ENCODE measurements around the gene FOXF2. TPM values are rescaled to one million over a fixed set of nuclear protein-coding genes. Genes with fewer than 3 reads are reported as not detected.

The FOXF2 gene
- total RNA-seq, 1 donor from 2014 or later, result 0.12 TPM

DNA sequence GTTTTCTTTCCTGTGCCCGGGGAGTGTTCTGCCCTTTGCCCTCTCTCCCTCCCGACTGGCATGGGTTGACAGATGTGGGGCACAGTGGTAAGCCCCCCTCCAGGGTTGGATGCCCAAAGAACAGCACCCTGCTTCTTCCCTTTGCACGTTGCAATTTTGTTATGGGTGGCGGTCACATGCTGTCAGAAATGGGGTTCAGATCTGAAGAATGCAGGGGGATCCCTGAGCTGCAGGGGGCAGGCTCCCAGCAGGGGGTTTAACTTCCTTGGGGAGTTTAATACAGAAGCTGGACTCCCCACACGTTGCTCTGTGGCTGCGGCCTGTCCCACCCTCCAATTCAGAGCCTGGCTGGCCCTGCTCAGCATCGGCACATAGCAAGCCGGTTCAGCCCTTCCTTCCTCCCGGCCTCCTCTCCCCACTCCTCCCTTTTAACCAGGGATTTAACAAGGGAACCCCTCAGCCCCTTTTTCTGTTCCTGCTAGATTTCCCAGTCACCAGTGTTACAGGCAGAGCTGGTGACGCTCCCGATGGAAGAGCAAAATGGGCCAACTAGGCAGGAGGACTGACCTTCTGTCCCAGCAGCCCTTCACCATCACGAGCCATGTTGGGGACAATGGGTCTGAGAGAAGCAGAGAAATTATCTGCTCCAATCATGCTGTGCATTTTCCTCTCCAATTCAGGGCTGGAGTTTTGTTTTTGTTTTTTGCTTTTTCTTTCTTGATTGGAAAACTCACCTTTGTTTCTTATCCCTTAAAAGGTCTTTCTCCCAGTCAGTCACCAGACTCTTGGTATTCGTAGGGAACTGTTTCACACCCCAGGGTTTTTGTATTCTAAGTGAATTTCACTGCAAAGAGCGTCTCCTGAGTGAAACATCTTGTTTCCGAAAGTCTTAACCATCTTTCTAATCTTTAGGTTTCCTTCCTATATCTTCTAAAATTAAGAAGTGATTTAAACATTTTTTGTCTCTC, 6.8 kb downstream of the FOXF2 start:
- no peak for DNase-seq (ENCODE audit: low spot score)
- Mint-ChIP-seq H3K36me3 (ENCODE audit: low read depth) (no peaks in the 10 kb centered on the region), H3K4me3 (ENCODE audit: unreplicated experiment) (no peak overlapping the region), H3K27ac (ENCODE audit: unreplicated experiment) (no peak overlapping the region), H3K9me3 (ENCODE audit: low read depth) (no peaks in the 10 kb centered on the region), H3K27me3 (ENCODE audit: low read depth) (peaks cover 67% of the 10 kb centered on the region), H3K4me1 (ENCODE audit: low read depth) (peaks cover 3% of the 10 kb centered on the region)
- TF ChIP-seq, protein P1, sequence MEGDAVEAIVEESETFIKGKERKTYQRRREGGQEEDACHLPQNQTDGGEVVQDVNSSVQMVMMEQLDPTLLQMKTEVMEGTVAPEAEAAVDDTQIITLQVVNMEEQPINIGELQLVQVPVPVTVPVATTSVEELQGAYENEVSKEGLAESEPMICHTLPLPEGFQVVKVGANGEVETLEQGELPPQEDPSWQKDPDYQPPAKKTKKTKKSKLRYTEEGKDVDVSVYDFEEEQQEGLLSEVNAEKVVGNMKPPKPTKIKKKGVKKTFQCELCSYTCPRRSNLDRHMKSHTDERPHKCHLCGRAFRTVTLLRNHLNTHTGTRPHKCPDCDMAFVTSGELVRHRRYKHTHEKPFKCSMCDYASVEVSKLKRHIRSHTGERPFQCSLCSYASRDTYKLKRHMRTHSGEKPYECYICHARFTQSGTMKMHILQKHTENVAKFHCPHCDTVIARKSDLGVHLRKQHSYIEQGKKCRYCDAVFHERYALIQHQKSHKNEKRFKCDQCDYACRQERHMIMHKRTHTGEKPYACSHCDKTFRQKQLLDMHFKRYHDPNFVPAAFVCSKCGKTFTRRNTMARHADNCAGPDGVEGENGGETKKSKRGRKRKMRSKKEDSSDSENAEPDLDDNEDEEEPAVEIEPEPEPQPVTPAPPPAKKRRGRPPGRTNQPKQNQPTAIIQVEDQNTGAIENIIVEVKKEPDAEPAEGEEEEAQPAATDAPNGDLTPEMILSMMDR (IDR thresholded peaks at IDR 0.05), result no peak

DNA sequence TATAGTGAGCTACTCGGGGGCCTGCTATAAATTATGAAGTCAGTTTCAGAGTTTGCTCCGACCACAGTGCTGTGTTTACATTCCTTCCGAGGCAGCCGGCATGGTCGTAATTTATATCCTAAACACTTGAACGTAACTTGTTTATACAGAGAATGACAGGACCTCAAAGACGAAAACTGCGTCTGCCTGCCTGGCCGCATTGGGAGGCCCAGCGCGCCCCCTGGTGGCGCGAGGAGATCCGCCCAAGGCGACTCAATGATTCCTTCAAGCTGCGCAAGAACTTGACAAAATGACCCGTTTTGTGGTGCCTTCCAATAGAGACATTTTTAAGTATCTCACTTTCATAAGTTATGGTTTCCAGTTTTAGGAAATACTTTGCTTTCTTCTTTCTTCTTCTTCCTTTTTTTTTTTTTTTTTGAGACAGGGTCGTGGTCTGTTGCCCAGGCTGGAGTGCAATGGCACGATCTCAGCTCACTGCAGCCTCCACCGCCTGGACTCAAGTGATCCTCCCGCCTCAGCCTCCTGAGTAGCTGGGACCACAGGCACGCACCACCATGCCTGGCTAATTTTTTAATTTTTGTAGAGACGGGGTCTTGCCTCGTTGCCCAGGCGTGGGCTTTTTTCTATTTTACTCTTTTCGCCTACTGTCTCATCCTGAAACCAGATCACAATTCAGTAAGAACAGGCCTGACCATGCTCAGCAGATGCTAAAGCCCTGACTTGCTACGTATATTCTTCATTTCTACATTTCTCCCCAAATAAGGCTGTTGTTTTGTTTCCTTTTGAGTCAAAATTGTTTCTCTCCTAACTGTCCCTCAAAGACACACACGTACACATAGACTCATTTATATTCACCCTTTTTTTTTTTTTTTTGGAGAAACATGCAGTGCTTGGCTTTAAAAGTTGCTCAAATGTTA, 7.8 kb downstream of the FOXF2 start:
- peak overlapping the region; percentile 36 for H3K4me3 Mint-ChIP-seq (ENCODE audit: unreplicated experiment)
- H3K27me3 Mint-ChIP-seq (ENCODE audit: low read depth), result peaks cover 57% of the 10 kb centered on the region
- no peak for DNase-seq (ENCODE audit: low spot score)
- TF ChIP-seq, protein P1 (IDR thresholded peaks at IDR 0.05), result peak; percentile 98
- no peaks in the 10 kb centered on the region for H3K9me3 Mint-ChIP-seq (ENCODE audit: low read depth)
- H3K4me1 Mint-ChIP-seq (ENCODE audit: low read depth), result peaks cover 3% of the 10 kb centered on the region
- H3K36me3 Mint-ChIP-seq (ENCODE audit: low read depth), result no peaks in the 10 kb centered on the region
- H3K27ac Mint-ChIP-seq (ENCODE audit: unreplicated experiment), result no peak overlapping the region

DNA sequence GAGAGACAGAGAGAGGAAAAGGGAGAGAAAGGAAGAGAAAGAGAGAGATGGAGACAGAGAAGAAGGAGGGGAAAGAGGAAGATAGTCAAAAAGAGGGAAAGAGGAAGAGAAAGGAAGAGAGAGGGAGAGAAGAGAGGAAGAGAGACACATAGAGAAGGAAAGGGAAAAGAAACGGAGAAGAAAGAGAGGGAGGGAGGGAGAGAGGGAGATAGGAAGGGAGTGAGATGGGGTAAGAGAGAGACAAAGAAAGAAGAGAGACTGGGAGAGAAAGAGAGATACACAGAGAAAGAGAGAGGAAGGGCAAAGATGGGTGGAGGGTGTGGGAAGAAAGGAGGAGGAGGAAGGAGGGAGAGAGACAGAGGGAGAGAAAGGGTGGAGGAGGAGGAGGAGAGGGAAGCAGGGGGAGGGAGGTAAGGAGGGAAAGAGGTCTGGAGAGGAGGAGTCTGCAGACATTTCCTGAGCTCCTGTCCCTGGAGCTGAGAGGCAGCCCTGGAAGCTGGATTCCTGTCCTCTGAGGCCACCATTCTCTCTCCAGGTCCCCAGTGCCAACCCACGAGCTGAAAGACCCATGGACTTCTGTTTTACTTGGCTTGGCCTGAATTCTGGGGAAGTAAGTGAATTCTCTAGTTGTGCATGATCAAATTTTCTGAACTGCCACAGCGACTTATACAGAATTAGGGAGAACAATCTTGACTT, 9.9 kb downstream of the FOXF2 start:
- no peaks in the 10 kb centered on the region for H3K36me3 Mint-ChIP-seq (ENCODE audit: low read depth)
- H3K9me3 Mint-ChIP-seq (ENCODE audit: low read depth), result no peaks in the 10 kb centered on the region
- TF ChIP-seq, protein P1 (IDR thresholded peaks at IDR 0.05), result no peak
- H3K27me3 Mint-ChIP-seq (ENCODE audit: low read depth), result peaks cover 47% of the 10 kb centered on the region
- peaks cover 3% of the 10 kb centered on the region for H3K4me1 Mint-ChIP-seq (ENCODE audit: low read depth)
- no peak overlapping the region for H3K27ac Mint-ChIP-seq (ENCODE audit: unreplicated experiment)
- H3K4me3 Mint-ChIP-seq (ENCODE audit: unreplicated experiment), result no peak overlapping the region
- no peak for DNase-seq (ENCODE audit: low spot score)

DNA sequence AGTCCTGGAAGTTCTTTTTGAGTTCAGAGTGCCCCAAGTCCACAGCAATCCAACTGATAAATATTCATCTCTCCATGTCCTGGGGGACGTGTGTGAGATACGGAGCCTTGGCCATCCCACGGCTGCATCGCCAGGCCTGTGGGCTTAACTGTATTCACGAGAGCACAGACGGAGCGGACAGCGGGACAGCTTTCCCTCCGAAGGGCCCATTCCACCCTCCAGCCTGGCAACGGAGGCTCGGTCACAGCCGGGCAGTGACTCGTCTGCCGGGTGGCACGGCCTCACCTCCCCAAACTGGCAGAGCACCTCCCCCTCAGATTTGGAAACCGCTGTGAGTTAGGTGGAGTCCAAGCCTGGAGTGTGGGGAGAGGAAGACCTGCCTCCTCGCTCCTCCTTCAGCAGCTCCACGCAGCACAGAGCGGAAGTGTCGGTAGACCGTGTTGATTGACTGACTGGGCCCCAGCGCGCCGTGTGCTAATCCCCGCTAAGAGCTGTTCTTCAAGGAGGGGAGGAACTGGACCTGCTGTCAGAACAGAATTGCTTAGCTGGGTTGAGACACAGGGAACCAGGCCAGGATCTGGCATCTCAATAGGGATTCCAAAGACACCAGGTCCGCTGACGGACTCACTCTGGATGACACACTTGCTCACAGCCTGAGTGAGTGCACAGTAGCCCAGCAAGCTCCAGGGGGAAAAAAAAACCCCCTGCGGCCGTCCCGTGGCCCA, 10.9 kb downstream of the FOXF2 start:
- Mint-ChIP-seq H3K27ac (ENCODE audit: unreplicated experiment) (no peak overlapping the region), H3K4me1 (ENCODE audit: low read depth) (peaks cover 3% of the 10 kb centered on the region), H3K9me3 (ENCODE audit: low read depth) (no peaks in the 10 kb centered on the region), H3K36me3 (ENCODE audit: low read depth) (no peaks in the 10 kb centered on the region), H3K27me3 (ENCODE audit: low read depth) (peaks cover 37% of the 10 kb centered on the region), H3K4me3 (ENCODE audit: unreplicated experiment) (no peak overlapping the region)
- no peak for DNase-seq (ENCODE audit: low spot score)
- TF ChIP-seq, protein P1 (IDR thresholded peaks at IDR 0.05), result no peak

All from chondrocyte (in vitro differentiated cells).